MCF 10A (cell line): Measurements from ENCODE around the gene YTHDF2. TPM values are rescaled to one million over a fixed set of nuclear protein-coding genes. Genes with fewer than 3 reads are reported as not detected.

Experiments
- BruUV-seq: library from RNA; stranded (reverse); fragments of 400-500 nt; replicated peaks from 2 replicates; lab custom pipeline; 2021; lab: Mats Ljungman, UMichigan
- CTCF ChIA-PET: fragments of 300-600 bp; sonication (Branson Sonifier 250); formaldehyde crosslinking; extraction: SDS; loops from one replicate; lab custom pipeline; 2021; ENCODE audit warnings: antibody characterized with exemption, inconsistent platforms; lab: Yijun Ruan, JAX
- POLR2A ChIA-PET: fragments of 300-600, 350-650 bp; sonication (Branson Sonifier 250); formaldehyde crosslinking; extraction: SDS; loops from one replicate; lab custom pipeline; 2020; ENCODE audit warnings: antibody characterized with exemption, inconsistent platforms; lab: Yijun Ruan, JAX
- DNase-seq: peaks from one replicate; pipeline ENCODE4 v3.0.0-alpha.2; 2018; ENCODE audit not compliant: unreplicated experiment
- H3K27ac Mint-ChIP-seq: one replicate; pipeline ENCODE4 v1.8.0; 2022; ENCODE audit warnings: mild to moderate bottlenecking, low read depth, mixed read lengths; ENCODE audit not compliant: unreplicated experiment
- H3K27me3 Mint-ChIP-seq: one replicate; pipeline ENCODE4 v1.8.0; 2022; ENCODE audit warnings: mixed read lengths; ENCODE audit not compliant: insufficient read depth, unreplicated experiment
- H3K36me3 Mint-ChIP-seq: one replicate; pipeline ENCODE4 v1.8.0; 2022; ENCODE audit warnings: mild to moderate bottlenecking, moderate library complexity, mixed read lengths; ENCODE audit not compliant: insufficient read depth, unreplicated experiment
- H3K4me1 Mint-ChIP-seq: one replicate; pipeline ENCODE4 v1.8.0; 2022; ENCODE audit warnings: mixed read lengths; ENCODE audit not compliant: insufficient read depth, unreplicated experiment
- H3K4me3 Mint-ChIP-seq: one replicate; pipeline ENCODE4 v1.8.0; 2022; ENCODE audit warnings: mild to moderate bottlenecking, moderate library complexity, mixed read lengths; ENCODE audit not compliant: unreplicated experiment
- H3K9me3 Mint-ChIP-seq: one replicate; pipeline ENCODE4 v1.8.0; 2022; ENCODE audit warnings: mixed read lengths; ENCODE audit not compliant: unreplicated experiment
- intact Hi-C: fragments of 100-400 bp; cut with micrococcal nuclease; formaldehyde crosslinking; loops from 2 replicates; pipeline ENCODE4 v1.14.1; 2022
- total RNA-seq: library from RNA; stranded (reverse); gene quantifications from 2 replicates; pipeline ENCODE4 v1.2.3, GENCODE V29; 2022
- TF ChIP-seq, protein P1 (sequence below): fragments of 200-600 bp; IDR thresholded peaks from one replicate; pipeline ENCODE4 v1.8.0; 2022; ENCODE audit warnings: antibody characterized with exemption, mild to moderate bottlenecking; ENCODE audit not compliant: unreplicated experiment

Gene YTHDF2
- total RNA-seq, 1 experiment from 2014 or later, result 102 TPM

DNA sequence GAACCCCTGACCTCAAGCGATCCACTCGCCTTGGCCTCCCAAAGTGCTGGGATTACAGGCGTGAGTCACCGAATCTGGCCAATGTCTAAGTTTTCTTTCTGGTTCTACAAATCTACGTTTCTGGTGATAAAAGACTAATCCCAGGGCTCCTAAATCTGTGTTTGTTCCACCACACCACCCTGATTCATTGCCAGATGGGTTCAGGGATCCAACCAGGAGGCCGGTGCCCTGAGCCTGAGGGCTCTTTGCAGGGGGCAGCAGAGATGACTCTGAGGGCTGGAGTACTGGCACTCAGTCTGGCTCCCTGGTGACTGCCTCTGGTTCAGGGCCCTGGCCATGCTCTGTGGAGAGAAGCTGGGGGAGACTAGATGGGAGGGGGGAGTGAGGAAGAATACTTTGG, 64.7 kb downstream of the YTHDF2 start:
- no peaks in the 10 kb centered on the region for H3K9me3 Mint-ChIP-seq
- peaks cover 23% of the 10 kb centered on the region for H3K27me3 Mint-ChIP-seq
- no peak overlapping the region for H3K27ac Mint-ChIP-seq
- H3K4me3 Mint-ChIP-seq, result no peak overlapping the region
- intact Hi-C loops, result no loop called here
- no TSS peak for BruUV-seq
- H3K36me3 Mint-ChIP-seq, result no peaks in the 10 kb centered on the region
- CTCF ChIA-PET, result no interaction called here
- peaks cover 2% of the 10 kb centered on the region for H3K4me1 Mint-ChIP-seq
- POLR2A ChIA-PET, result interaction anchor here (0.6 kb wide), 1 partner anchor 242 kb away, joined by 3 read pairs; no protein-coding TSS in a partner anchor
- DNase-seq, result no peak
- TF ChIP-seq, protein P1, sequence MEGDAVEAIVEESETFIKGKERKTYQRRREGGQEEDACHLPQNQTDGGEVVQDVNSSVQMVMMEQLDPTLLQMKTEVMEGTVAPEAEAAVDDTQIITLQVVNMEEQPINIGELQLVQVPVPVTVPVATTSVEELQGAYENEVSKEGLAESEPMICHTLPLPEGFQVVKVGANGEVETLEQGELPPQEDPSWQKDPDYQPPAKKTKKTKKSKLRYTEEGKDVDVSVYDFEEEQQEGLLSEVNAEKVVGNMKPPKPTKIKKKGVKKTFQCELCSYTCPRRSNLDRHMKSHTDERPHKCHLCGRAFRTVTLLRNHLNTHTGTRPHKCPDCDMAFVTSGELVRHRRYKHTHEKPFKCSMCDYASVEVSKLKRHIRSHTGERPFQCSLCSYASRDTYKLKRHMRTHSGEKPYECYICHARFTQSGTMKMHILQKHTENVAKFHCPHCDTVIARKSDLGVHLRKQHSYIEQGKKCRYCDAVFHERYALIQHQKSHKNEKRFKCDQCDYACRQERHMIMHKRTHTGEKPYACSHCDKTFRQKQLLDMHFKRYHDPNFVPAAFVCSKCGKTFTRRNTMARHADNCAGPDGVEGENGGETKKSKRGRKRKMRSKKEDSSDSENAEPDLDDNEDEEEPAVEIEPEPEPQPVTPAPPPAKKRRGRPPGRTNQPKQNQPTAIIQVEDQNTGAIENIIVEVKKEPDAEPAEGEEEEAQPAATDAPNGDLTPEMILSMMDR, result no peak

DNA sequence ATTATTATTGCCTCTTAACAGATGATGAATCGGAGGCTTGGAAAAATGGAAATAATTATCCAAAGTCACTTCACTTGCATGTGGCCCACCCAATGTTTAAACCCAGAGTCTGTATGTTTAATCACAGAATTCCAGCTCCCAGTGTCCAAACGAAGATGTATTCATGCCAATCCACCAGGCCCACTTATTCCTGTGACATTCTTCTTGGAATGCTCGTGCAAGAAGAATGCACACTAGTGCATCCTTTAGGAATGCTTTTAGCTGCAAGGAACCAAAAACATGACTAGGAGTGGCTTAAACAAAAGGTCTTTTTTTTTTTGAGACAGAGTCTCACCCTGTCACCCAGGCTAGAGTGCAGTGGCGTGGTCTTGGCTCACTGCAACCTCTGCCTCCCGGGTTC, 66.3 kb downstream of the YTHDF2 start:
- DNase-seq, result no peak
- CTCF ChIA-PET, result interaction anchor here (0.7 to 1.9 kb wide), 4 partner anchors 10 to 73 kb away, joined by 4 to 8 read pairs (median 6); no protein-coding TSS in a partner anchor
- Mint-ChIP-seq H3K27me3 (peaks cover 32% of the 10 kb centered on the region), H3K27ac (no peak overlapping the region), H3K36me3 (no peaks in the 10 kb centered on the region), H3K4me1 (no peaks in the 10 kb centered on the region), H3K4me3 (no peak overlapping the region), H3K9me3 (no peaks in the 10 kb centered on the region)
- intact Hi-C loops, result no loop called here
- no TSS peak for BruUV-seq
- POLR2A ChIA-PET, result interaction anchor here (0.6 kb wide), 1 partner anchor 307 kb away, joined by 3 read pairs; no protein-coding TSS in a partner anchor
- TF ChIP-seq, protein P1, result no peak

DNA sequence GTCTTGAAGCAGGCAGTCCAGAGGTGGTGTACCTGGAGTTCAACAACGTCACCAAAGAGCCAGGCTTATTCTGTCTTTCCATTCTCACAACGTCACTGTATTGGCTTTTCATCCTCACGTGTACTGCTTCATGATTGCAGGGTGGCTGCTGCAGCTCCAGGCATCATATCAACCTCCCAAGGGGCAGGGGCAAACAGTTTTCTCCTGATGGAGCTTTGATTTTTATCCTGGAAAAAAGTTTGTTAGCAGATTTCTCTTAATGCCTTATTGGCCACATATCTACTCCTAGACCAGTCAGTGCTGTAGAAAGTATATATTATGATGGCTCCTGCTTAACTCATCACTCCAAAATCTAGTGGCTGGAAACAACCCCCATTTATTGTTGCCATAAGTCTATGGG, 66.9 kb downstream of the YTHDF2 start:
- BruUV-seq, result no TSS peak
- ChIA-PET POLR2A (interaction anchor here (0.6 to 0.7 kb wide), 2 partner anchors 46 to 307 kb away, joined by 3 to 4 read pairs; no protein-coding TSS in a partner anchor), CTCF (interaction anchor here (0.7 to 1.9 kb wide), 4 partner anchors 11 to 72 kb away, joined by 4 to 8 read pairs (median 6); no protein-coding TSS in a partner anchor)
- Mint-ChIP-seq H3K27me3 (peaks cover 32% of the 10 kb centered on the region), H3K4me1 (no peaks in the 10 kb centered on the region), H3K27ac (no peak overlapping the region), H3K36me3 (no peaks in the 10 kb centered on the region), H3K4me3 (no peak overlapping the region), H3K9me3 (no peaks in the 10 kb centered on the region)
- intact Hi-C loops, result no loop called here
- TF ChIP-seq, protein P1, result no peak
- DNase-seq, result no peak

DNA sequence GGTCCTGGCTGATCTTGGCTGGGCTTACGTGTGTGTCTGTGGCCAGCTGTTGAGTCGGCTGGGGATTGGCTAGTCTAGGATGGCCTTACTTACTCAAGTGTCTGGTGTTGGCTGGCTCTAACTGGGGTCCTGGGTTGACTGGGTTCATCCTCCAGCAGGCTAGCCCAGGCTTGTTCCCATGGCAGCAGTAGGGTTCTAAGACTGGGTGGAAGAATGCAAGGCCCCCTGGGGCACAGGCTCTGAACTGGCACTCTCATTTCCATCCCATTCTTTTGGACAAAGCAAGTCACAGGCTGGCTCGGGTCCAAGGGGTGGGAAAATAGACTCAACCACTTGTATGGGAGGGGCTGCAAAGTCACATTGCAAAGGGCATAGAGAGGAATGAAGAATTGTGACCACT, 67.3 kb downstream of the YTHDF2 start:
- H3K36me3 Mint-ChIP-seq, result no peaks in the 10 kb centered on the region

More for the DNA sequence above, 67.3 kb downstream of the YTHDF2 start:
- intact Hi-C loops, result no loop called here
- TF ChIP-seq, protein P1, result no peak
- DNase-seq, result no peak
- Mint-ChIP-seq H3K4me1 (no peaks in the 10 kb centered on the region), H3K9me3 (no peaks in the 10 kb centered on the region), H3K27ac (no peak overlapping the region), H3K4me3 (no peak overlapping the region), H3K27me3 (peaks cover 32% of the 10 kb centered on the region)
- POLR2A ChIA-PET, result interaction anchor here (0.7 kb wide), 1 partner anchor 47 kb away, joined by 4 read pairs; no protein-coding TSS in a partner anchor
- CTCF ChIA-PET, result interaction anchor here (0.6 to 1.9 kb wide), 2 partner anchors 20 to 78 kb away, joined by 4 to 8 read pairs; no protein-coding TSS in a partner anchor
- no TSS peak for BruUV-seq
